ENCODE measurements around the gene ADGRG1.

Gene ADGRG1

DNA sequence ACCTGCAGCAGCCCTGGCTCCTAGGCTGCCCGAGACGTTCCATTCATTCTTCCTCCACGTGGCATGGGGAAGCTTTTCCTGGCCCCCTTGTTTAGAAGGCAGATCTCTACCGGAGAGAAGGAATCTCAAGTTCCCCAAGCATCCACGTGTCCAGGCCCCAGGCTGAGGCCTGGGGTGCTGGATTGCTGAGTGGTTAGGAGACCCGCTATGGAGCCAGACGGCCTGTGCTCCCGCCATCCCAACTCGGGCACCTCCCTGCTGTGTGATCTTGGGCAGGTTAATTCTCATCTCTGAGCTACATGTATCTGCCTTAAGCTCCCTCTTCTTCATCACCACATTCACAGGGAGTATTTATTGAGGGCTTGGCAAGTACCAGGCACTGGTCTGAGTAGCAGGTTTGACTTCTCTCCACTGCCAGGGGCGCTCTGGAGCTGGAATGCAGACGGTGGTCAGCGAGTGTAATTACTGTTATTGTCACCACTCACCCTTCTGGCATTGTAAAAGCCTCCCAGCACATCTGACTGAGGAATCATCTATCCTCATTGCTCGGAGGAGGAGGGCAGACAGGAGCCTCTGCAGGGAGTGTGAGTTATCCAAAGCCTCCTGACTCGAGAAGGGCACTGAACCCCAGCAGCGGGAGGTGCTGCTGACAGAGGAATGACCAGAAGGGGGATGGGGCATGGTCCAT, 1.1 kb upstream of the ADGRG1 start:
- H3K27ac ChIP-seq = no peak overlapping the region
- TF ChIP-seq, protein P1, sequence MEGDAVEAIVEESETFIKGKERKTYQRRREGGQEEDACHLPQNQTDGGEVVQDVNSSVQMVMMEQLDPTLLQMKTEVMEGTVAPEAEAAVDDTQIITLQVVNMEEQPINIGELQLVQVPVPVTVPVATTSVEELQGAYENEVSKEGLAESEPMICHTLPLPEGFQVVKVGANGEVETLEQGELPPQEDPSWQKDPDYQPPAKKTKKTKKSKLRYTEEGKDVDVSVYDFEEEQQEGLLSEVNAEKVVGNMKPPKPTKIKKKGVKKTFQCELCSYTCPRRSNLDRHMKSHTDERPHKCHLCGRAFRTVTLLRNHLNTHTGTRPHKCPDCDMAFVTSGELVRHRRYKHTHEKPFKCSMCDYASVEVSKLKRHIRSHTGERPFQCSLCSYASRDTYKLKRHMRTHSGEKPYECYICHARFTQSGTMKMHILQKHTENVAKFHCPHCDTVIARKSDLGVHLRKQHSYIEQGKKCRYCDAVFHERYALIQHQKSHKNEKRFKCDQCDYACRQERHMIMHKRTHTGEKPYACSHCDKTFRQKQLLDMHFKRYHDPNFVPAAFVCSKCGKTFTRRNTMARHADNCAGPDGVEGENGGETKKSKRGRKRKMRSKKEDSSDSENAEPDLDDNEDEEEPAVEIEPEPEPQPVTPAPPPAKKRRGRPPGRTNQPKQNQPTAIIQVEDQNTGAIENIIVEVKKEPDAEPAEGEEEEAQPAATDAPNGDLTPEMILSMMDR (IDR thresholded peaks at IDR 0.05) = no peak
- no peak for TF ChIP-seq ZFX (IDR thresholded peaks at IDR 0.05; ENCODE audit: borderline replicate concordance)

DNA sequence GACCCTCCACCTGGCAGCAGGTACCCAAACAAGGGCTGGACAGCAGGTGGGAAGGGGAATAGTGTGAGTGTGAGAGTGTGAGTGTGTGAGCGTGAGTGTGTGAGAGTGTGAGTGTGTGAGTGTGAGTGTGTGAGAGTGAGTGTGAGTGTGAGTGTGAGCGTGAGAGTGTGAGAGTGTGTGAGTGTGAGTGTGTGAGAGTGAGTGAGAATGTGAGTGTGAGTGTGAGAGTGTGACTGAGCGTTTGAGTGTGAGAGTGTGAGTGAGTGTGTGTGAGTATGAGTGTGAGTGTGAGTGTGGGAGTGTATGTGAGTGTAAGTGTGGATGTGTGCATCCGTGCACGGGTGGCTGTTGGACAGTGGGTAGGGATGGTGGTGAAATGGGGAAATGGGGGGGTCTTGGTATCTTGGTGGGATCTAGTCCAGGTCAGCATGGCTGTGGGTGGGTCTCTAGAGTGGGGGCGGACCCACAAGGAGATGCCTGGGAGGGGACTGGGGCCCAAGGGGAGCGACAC, 408 bp downstream of the ADGRG1 start:
- TF ChIP-seq, protein P1 (IDR thresholded peaks at IDR 0.05) = no peak
- TF ChIP-seq ZFX (IDR thresholded peaks at IDR 0.05; ENCODE audit: borderline replicate concordance) = no peak
- no peak overlapping the region for H3K27ac ChIP-seq

DNA sequence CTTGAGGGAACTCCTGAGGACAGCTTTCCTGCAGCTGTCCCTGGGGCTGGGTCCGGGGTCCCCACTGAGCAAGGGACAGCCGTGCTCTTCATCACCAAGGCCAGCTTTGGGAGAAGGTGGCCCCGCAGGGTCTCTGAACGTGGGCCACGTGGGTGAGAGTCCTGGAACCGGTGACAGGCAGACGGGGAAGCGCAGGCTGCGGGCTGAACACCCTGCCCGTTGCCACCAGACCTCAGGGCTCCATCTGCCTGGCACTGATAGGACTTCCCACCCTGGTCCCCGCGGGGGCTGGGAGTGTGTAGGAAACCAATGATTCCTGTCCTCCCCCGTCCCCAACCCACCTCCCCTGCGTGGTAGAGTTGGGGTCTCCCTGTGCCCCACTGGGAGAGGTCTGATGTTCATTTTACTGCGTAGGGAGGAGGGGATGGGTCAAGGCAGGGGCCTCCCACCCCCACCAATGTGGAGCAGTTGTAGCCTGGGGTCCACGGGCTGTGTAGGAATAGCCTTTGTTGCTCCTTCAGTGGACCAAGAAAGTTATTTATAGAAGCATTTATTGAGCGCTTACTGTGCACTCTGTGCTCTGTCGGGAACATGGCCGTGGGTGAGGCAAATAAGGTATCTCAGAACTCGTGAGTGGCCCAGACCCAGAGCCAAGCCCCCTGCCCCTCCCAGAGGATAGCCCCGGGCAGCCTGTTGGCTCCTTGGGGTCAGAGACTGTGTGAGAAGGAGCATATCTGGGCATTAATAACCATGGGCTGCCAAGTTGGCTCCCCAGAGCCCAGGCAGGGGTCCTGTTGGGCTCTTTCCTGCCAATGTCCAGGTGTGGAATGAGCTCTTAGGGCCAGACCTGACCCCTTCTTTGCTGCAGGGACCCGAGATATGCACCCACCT, 1.3 kb downstream of the ADGRG1 start:
- TF ChIP-seq, protein P1 (IDR thresholded peaks at IDR 0.05) = no peak
- TF ChIP-seq ZFX (IDR thresholded peaks at IDR 0.05; ENCODE audit: borderline replicate concordance) = no peak
- no peak overlapping the region for H3K27ac ChIP-seq

DNA sequence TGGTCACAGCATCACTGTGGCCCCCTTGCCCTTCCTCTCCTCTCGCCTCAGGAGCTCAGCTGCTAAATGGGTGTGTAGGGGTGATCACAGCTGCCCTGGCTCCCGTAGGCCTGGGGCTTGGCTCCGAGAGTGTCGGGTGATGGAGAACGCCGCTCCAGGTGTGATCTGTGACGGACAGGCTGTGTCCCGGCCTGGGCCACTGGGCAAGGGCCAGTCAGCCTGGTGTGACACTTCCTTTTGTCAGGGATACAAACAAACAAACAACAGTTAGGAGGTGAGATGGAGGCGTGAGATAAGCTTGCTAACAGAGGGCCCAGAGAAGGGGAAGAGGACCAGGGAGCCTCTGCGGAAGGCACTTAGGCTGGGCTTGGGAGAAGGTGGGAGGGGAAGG, 2.0 kb downstream of the ADGRG1 start:
- H3K27ac ChIP-seq = no peak overlapping the region
- TF ChIP-seq, protein P1 (IDR thresholded peaks at IDR 0.05) = no peak
- TF ChIP-seq ZFX (IDR thresholded peaks at IDR 0.05; ENCODE audit: borderline replicate concordance) = no peak

DNA sequence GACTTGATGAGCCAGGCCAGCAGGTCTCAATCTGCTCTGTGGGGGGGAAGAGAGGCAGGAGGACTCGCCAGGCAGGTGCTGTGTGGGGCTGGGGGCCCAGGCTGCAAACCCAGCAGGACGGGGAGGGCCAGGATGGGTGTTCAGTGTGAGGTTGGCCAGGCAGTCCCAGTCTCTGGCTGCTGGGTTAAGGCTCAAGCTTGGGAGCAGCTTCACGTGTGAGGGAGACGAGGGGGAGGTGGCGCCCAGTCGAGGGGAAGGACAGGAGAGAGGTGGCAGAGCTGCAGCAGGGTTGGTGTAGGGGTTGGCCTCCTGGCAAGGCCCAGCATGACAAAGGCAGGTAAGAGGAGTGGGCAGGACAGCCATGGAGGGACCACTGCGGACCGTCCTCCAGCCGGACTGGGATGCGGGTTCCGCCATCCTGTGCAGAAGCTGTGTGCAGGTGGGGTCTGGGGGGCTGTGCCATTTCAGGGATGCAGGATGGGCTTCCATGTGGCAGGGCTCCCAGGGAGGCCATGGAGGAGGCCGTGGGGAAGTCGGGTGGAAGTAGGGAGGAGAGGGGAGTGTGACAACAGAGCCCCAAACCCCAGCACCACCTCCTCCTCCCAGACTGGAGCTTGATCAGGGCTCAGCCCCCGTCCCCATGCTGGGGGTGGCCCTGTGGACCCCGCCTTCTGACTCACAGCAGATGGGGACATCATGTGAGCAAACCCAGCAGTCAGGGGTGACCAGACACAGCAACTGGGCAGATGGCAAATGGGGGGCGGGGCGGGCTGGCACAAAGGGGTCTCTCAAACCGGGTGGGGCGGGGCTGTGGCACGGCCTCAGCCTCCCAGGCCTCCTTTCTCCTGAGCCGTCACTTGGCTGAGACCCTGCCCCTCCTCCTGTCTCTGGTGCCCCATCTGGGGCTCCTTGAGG, 2.8 kb downstream of the ADGRG1 start:
- no peak for TF ChIP-seq ZFX (IDR thresholded peaks at IDR 0.05; ENCODE audit: borderline replicate concordance)
- H3K27ac ChIP-seq = no peak overlapping the region

DNA sequence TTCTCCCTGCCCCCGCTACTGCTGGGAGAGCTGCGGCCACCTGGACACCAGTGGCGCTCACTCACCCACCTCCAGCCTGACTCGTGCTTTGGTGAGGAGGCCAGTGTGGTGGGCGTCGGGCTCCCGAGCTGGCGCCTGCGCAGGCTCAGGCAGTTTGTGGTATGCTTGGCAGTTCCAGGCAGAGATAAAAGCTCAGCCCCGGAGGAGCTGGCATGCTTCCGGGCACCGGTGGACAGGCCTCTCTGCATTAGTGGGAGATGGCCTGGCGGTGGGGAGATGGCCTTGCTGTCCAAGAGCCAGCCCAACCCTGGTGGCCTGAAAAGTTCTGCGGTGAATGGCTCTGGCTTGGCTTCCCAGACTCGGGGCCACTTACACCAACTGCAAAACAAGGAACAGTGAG, 4.1 kb downstream of the ADGRG1 start:
- no peak overlapping the region for H3K27ac ChIP-seq
- TF ChIP-seq, protein P1 (IDR thresholded peaks at IDR 0.05) = no peak
- no peak for TF ChIP-seq ZFX (IDR thresholded peaks at IDR 0.05; ENCODE audit: borderline replicate concordance)
